Measurements from ENCODE around the gene SP100. TPM values are rescaled to one million over a fixed set of nuclear protein-coding genes. Genes with fewer than 3 reads are reported as not detected.

Gene SP100
- polyA plus RNA-seq, 1 donor (not counting 4 experiments of a cell fraction or from before 2014, with no cell fraction given) = 136 TPM

GRCh38 chr2:230592775-230593174 is 176.8 kb downstream of the SP100 start:
- TF ChIP-seq CTCF (optimal IDR thresholded peaks at IDR 0.05 in 1 of 3, IDR thresholded peaks at IDR 0.05 in 1 of 3, conservative IDR thresholded peaks at IDR 0.05 in 1 of 3; ENCODE audit: extremely low read depth in 1 of 3, insufficient read depth in 2 of 3, low read length in 3 of 3) (no peak), EZH2 (IDR thresholded peaks at IDR 0.05; ENCODE audit: low read length) (no peak)
- no peak overlapping the region for H3K4me2 ChIP-seq (ENCODE audit: control insufficient read depth, extremely low read depth, insufficient read depth, low read depth, low read length)
- no peaks in the 10 kb centered on the region for H3K79me2 ChIP-seq (ENCODE audit: control insufficient read depth, insufficient read depth, low read length)
- no peak overlapping the region for H3K27ac ChIP-seq (ENCODE audit: control insufficient read depth, insufficient read depth, low read length)
- no peaks in the 10 kb centered on the region for H3K36me3 ChIP-seq (ENCODE audit: control insufficient read depth in 2 of 2, extremely low read depth in 1 of 2, insufficient read depth in 2 of 2, low read length in 2 of 2)
- DNase-seq (ENCODE audit: low read depth, low spot score) (no peak), FAIRE-seq (no peak)
- no peaks in the 10 kb centered on the region for H3K9me1 ChIP-seq (ENCODE audit: control insufficient read depth, extremely low read depth, insufficient read depth, low read length)
- no peaks in the 10 kb centered on the region for H3K9me3 ChIP-seq (ENCODE audit: control insufficient read depth, low read depth, low read length)
- no peak overlapping the region for H3K4me3 ChIP-seq (ENCODE audit: control insufficient read depth in 2 of 3, extremely low read depth in 1 of 3, insufficient read depth in 2 of 3, low read depth in 1 of 3, low read length in 3 of 3)
- H3K9ac ChIP-seq (ENCODE audit: control insufficient read depth, extremely low read depth, insufficient read depth, low read length) = no peak overlapping the region
- no peaks in the 10 kb centered on the region for H3K27me3 ChIP-seq (ENCODE audit: control insufficient read depth, extremely low read depth, insufficient read depth, low read length)
- no peaks in the 10 kb centered on the region for H4K20me1 ChIP-seq (ENCODE audit: control insufficient read depth, extremely low read depth, insufficient read depth, low read length)
- no peak overlapping the region for H2AFZ ChIP-seq (ENCODE audit: control insufficient read depth, low read length)
- H3K4me1 ChIP-seq (ENCODE audit: control insufficient read depth, extremely low read depth, insufficient read depth, low read length) = no peaks in the 10 kb centered on the region
- dilution Hi-C loops (cut with MboI; ENCODE audit: extremely low pct_ligation_motif_present, low sequenced_read_pairs) = no loop called here

Small RNAs within 50 kb of the gene (small RNA-seq; reads per million reads assigned to genes)
- gene HMGB1P3 (ENCODE audit: insufficient read length in 3 of 3, low read depth in 3 of 3, low replicate concordance in 1 of 3) = 0 reads per million in 3 experiments
- gene RN7SL834P (ENCODE audit: insufficient read length in 3 of 3, low read depth in 3 of 3, low replicate concordance in 1 of 3) = 0 reads per million in 3 experiments
- gene RNU6-451P (ENCODE audit: insufficient read length in 3 of 3, low read depth in 3 of 3, low replicate concordance in 1 of 3) = 0 reads per million in 3 experiments

Other genes with a start within 250 kb of the SP100 start
- gene SP110, start 196.2 kb upstream of the SP100 start, polyA plus RNA-seq = 23.9 to 32.3 TPM (median 26.5 TPM) in 3 replicates
- 0.95 to 1.2 TPM (median 0.95 TPM) in 3 replicates for gene SP140, start 190.5 kb upstream of the SP100 start, polyA plus RNA-seq
- gene SP140L, start 89.0 kb upstream of the SP100 start, polyA plus RNA-seq = 9.0 to 10.8 TPM (median 9.4 TPM) in 3 replicates